GM23338 (cell line): ENCODE results near the gene HHATL. TPM values are rescaled to one million over a fixed set of nuclear protein-coding genes. Genes with fewer than 3 reads are reported as not detected.

ENCODE experiments used
- ATAC-seq: fragments of 200-7000 bp; cut with Tn5 transposase; 3 replicates; pipeline ENCODE4 v1.9.1; 2020
- DNase-seq: peaks from one replicate; pipeline ENCODE4 v3.0.0-alpha.2; 2015; ENCODE audit warnings: low spot score
- H2AFZ ChIP-seq: fragments of 200-600 bp; sonication (generic); 2 replicates; pipeline ENCODE4 v1.8.0; 2016; ENCODE audit warnings: antibody characterized with exemption, mild to moderate bottlenecking, moderate library complexity
- H3F3A ChIP-seq: fragments of 200-600 bp; sonication (generic); replicated peaks from 2 replicates; pipeline ENCODE4 v1.8.0; 2017; ENCODE audit warnings: antibody characterized with exemption, mixed run types, low read depth
- H3K27ac ChIP-seq: fragments of 200-600 bp; sonication (generic); 2 replicates; pipeline ENCODE4 v1.6.1; 2016; ENCODE audit warnings: low read depth
- H3K27me3 ChIP-seq: fragments of 200-600 bp; sonication (generic); 2 replicates; pipeline ENCODE4 v1.8.0; 2016; ENCODE audit warnings: mild to moderate bottlenecking, mixed run types, moderate library complexity; ENCODE audit not compliant: insufficient read depth
- H3K36me3 ChIP-seq: fragments of 200-600 bp; sonication (generic); 2 replicates; pipeline ENCODE4 v1.8.0; 2016; ENCODE audit warnings: mild to moderate bottlenecking; ENCODE audit not compliant: insufficient read depth
- H3K4me1 ChIP-seq: fragments of 200-600 bp; sonication (generic); 2 replicates; pipeline ENCODE4 v1.8.0; 2016; ENCODE audit warnings: mild to moderate bottlenecking, moderate library complexity; ENCODE audit not compliant: insufficient read depth
- H3K4me2 ChIP-seq: fragments of 200-600 bp; sonication (generic); 2 replicates; pipeline ENCODE4 v1.7.1; 2017; ENCODE audit warnings: mixed run types
- H3K4me3 ChIP-seq: fragments of 200-600 bp; sonication (generic); 2 replicates; pipeline ENCODE4 v1.6.1; 2016; ENCODE audit warnings: mixed run types
- H3K79me2 ChIP-seq: fragments of 200-600 bp; sonication (generic); replicated peaks from 2 replicates; pipeline ENCODE4 v1.8.0; 2017; ENCODE audit warnings: mild to moderate bottlenecking; ENCODE audit not compliant: insufficient read depth
- H3K9me2 ChIP-seq: fragments of 200-600 bp; sonication (generic); 2 replicates; pipeline ENCODE4 v1.8.0; 2017; ENCODE audit not compliant: insufficient read depth
- H4K20me1 ChIP-seq: fragments of 200-600 bp; sonication (generic); replicated peaks from 2 replicates; pipeline ENCODE4 v1.8.0; 2017; ENCODE audit warnings: mild to moderate bottlenecking; ENCODE audit not compliant: insufficient read depth
- H3K27ac Mint-ChIP-seq: 2 replicates; pipeline ENCODE4 v1.8.0; 2020; ENCODE audit warnings: inconsistent platforms, mild to moderate bottlenecking, moderate library complexity, mixed read lengths
- H3K27me3 Mint-ChIP-seq: 3 replicates; pipeline ENCODE4 v1.8.0; 2022; ENCODE audit warnings: low read depth, mild to moderate bottlenecking, moderate library complexity, mixed read lengths, inconsistent platforms; ENCODE audit not compliant: insufficient read depth, poor library complexity
- H3K36me3 Mint-ChIP-seq: 3 replicates; pipeline ENCODE4 v1.8.0; 2021; ENCODE audit warnings: low read depth, mild to moderate bottlenecking, inconsistent platforms, moderate library complexity, mixed read lengths
- H3K4me1 Mint-ChIP-seq: 3 replicates; pipeline ENCODE4 v1.8.0; 2020; ENCODE audit warnings: mild to moderate bottlenecking, inconsistent platforms, mixed read lengths
- H3K4me3 Mint-ChIP-seq: 3 replicates; pipeline ENCODE4 v1.8.0; 2021; ENCODE audit warnings: moderate library complexity, mild to moderate bottlenecking, inconsistent platforms, mixed read lengths
- H3K9me3 Mint-ChIP-seq: 3 replicates; pipeline ENCODE4 v1.8.0; 2020; ENCODE audit warnings: moderate library complexity, mild to moderate bottlenecking, inconsistent platforms, mixed read lengths
- CREB1 ChIP-seq: fragments of 250-450 bp; sonication (Bioruptor Pico); IDR thresholded peaks from 2 replicates; pipeline ENCODE4 v1.5.0; 2020; ENCODE audit warnings: low read depth, mild to moderate bottlenecking, moderate library complexity
- EZH2 ChIP-seq: fragments of 200-600 bp; sonication (generic); IDR thresholded peaks from one replicate; pipeline ENCODE4 v1.8.0; 2017; ENCODE audit warnings: antibody characterized with exemption, mild to moderate bottlenecking, low read depth; ENCODE audit not compliant: unreplicated experiment
- EZH2phosphoT487 ChIP-seq: fragments of 200-600 bp; sonication (generic); IDR thresholded peaks from one replicate; pipeline ENCODE4 v1.8.1; 2018; ENCODE audit warnings: antibody characterized with exemption; ENCODE audit not compliant: unreplicated experiment
- JUNB ChIP-seq: IDR thresholded peaks from one replicate; pipeline ENCODE4 v1.6.1; 2016; ENCODE audit warnings: antibody characterized with exemption; ENCODE audit not compliant: unreplicated experiment
- NANOG ChIP-seq: IDR thresholded peaks from 2 replicates; pipeline ENCODE4 v1.6.1; 2016; ENCODE audit warnings: antibody characterized with exemption, borderline replicate concordance
- POLR2AphosphoS5 ChIP-seq: IDR thresholded peaks from 2 replicates; pipeline ENCODE4 v1.6.1; 2016; ENCODE audit warnings: antibody characterized with exemption, low read depth
- STAT1 ChIP-seq: IDR thresholded peaks from one replicate; pipeline ENCODE4 v1.6.1; 2016; ENCODE audit warnings: antibody characterized with exemption; ENCODE audit not compliant: unreplicated experiment
- ZNF114 ChIP-seq: fragments of 250-450 bp; sonication (Bioruptor Pico); IDR thresholded peaks from 2 replicates; pipeline ENCODE4 v1.5.0; 2020; ENCODE audit warnings: mild to moderate bottlenecking, moderate library complexity
- ZNF331 ChIP-seq: fragments of 250-450 bp; sonication (Bioruptor Pico); IDR thresholded peaks from 2 replicates; pipeline ENCODE4 v1.5.0; 2020; ENCODE audit warnings: low read depth, mild to moderate bottlenecking, moderate library complexity
- polyA plus RNA-seq: library from polyadenylated mRNA; unstranded; fragments of >200 nt; fragmentation: Nextera tagmentation; extraction: Ambion mirVana; gene quantifications from 2 replicates; pipeline ENCODE4 v1.2.1, GENCODE V29; 2016
- total RNA-seq: library from RNA; depleted of rRNA; stranded (reverse); fragments of >200 nt; shearing (Covaris generic); gene quantifications from 2 replicates; pipeline ENCODE4 v1.2.3, GENCODE V29; 2014
- TF ChIP-seq, protein P1 (sequence below), 2 experiments: fragments of 200-600 bp in 1 of 2; sonication (generic) in 1 of 2; conservative IDR thresholded peaks; 2 replicates each; pipeline versions ENCODE4 v1.5.1 to v1.6.1; 2016 to 2017; ENCODE audit warnings: antibody characterized with exemption in 2 of 2, low read depth in 2 of 2, mild to moderate bottlenecking in 2 of 2, moderate library complexity in 1 of 2
- TF ChIP-seq, protein P2 (sequence below): IDR thresholded peaks from one replicate; pipeline ENCODE4 v1.6.1; 2018; ENCODE audit warnings: antibody characterized with exemption; ENCODE audit not compliant: unreplicated experiment
- TF ChIP-seq, protein P3 (sequence below): IDR thresholded peaks from 2 replicates; pipeline ENCODE4 v1.6.1; 2016; ENCODE audit warnings: antibody characterized with exemption
- TF ChIP-seq, protein P4 (sequence below): fragments of 250-450 bp; sonication (Bioruptor Pico); IDR thresholded peaks from 2 replicates; pipeline ENCODE4 v1.5.0; 2020; ENCODE audit warnings: mild to moderate bottlenecking, moderate library complexity

Gene HHATL
- total and polyA plus RNA-seq, 2 experiments from 2014 or later = not detected

DNA sequence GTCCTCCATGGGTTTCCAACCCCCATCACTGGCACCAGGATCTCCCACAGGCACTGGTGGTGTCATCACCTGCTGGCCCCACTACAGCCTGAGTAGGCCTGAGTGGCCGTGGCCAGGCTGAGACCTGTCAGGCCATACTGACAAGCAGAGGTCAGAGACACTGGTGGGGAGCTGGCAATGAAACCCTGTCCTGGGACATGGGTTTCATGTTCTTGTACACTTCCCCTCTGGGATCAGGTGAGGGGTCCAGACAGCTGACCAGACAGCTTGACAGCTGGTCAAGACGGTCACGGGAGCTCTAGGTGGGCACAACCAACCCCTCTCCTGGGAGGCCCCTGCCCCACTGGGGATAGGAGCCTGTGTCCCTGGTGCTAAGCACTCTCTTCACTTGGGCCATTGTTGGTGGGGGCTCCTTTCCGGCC is 36.0 kb downstream of the HHATL start:
- H3K79me2 ChIP-seq = no peaks in the 10 kb centered on the region
- no peaks in the 10 kb centered on the region for H3K27me3 ChIP-seq
- no peaks in the 10 kb centered on the region for H3F3A ChIP-seq
- no peaks in the 10 kb centered on the region for H3K4me1 ChIP-seq
- no peak overlapping the region for H3K4me3 Mint-ChIP-seq
- H3K27me3 Mint-ChIP-seq = no peaks in the 10 kb centered on the region
- no peak overlapping the region for H3K4me2 ChIP-seq
- ATAC-seq (no peak), DNase-seq (no peak)
- H2AFZ ChIP-seq = no peak overlapping the region
- no peaks in the 10 kb centered on the region for H3K36me3 ChIP-seq
- 0 out of 3 replicates have a peak, but pooled peaks cover 6% of the 10 kb centered on the region for H3K9me3 Mint-ChIP-seq
- peaks cover 9% of the 10 kb centered on the region; the same call in 2 of the 3 replicates for H3K4me1 Mint-ChIP-seq
- no peaks in the 10 kb centered on the region for H3K9me2 ChIP-seq
- TF ChIP-seq ZNF114 (CRISPR knock-in tag) = no peak
- no peak for TF ChIP-seq JUNB
- TF ChIP-seq CREB1 (CRISPR knock-in tag) = no peak
- TF ChIP-seq EZH2 = no peak
- no peak for TF ChIP-seq NANOG
- TF ChIP-seq EZH2phosphoT487 = no peak
- TF ChIP-seq, protein P1, sequence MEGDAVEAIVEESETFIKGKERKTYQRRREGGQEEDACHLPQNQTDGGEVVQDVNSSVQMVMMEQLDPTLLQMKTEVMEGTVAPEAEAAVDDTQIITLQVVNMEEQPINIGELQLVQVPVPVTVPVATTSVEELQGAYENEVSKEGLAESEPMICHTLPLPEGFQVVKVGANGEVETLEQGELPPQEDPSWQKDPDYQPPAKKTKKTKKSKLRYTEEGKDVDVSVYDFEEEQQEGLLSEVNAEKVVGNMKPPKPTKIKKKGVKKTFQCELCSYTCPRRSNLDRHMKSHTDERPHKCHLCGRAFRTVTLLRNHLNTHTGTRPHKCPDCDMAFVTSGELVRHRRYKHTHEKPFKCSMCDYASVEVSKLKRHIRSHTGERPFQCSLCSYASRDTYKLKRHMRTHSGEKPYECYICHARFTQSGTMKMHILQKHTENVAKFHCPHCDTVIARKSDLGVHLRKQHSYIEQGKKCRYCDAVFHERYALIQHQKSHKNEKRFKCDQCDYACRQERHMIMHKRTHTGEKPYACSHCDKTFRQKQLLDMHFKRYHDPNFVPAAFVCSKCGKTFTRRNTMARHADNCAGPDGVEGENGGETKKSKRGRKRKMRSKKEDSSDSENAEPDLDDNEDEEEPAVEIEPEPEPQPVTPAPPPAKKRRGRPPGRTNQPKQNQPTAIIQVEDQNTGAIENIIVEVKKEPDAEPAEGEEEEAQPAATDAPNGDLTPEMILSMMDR (conservative IDR thresholded peaks at IDR 0.05; ENCODE audit: low read depth in 2 of 2) = no peak
- TF ChIP-seq POLR2AphosphoS5 = no peak
- TF ChIP-seq STAT1 = no peak
- TF ChIP-seq, protein P2, sequence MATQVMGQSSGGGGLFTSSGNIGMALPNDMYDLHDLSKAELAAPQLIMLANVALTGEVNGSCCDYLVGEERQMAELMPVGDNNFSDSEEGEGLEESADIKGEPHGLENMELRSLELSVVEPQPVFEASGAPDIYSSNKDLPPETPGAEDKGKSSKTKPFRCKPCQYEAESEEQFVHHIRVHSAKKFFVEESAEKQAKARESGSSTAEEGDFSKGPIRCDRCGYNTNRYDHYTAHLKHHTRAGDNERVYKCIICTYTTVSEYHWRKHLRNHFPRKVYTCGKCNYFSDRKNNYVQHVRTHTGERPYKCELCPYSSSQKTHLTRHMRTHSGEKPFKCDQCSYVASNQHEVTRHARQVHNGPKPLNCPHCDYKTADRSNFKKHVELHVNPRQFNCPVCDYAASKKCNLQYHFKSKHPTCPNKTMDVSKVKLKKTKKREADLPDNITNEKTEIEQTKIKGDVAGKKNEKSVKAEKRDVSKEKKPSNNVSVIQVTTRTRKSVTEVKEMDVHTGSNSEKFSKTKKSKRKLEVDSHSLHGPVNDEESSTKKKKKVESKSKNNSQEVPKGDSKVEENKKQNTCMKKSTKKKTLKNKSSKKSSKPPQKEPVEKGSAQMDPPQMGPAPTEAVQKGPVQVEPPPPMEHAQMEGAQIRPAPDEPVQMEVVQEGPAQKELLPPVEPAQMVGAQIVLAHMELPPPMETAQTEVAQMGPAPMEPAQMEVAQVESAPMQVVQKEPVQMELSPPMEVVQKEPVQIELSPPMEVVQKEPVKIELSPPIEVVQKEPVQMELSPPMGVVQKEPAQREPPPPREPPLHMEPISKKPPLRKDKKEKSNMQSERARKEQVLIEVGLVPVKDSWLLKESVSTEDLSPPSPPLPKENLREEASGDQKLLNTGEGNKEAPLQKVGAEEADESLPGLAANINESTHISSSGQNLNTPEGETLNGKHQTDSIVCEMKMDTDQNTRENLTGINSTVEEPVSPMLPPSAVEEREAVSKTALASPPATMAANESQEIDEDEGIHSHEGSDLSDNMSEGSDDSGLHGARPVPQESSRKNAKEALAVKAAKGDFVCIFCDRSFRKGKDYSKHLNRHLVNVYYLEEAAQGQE = no peak
- TF ChIP-seq, protein P3, sequence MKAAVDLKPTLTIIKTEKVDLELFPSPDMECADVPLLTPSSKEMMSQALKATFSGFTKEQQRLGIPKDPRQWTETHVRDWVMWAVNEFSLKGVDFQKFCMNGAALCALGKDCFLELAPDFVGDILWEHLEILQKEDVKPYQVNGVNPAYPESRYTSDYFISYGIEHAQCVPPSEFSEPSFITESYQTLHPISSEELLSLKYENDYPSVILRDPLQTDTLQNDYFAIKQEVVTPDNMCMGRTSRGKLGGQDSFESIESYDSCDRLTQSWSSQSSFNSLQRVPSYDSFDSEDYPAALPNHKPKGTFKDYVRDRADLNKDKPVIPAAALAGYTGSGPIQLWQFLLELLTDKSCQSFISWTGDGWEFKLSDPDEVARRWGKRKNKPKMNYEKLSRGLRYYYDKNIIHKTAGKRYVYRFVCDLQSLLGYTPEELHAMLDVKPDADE = no peak
- TF ChIP-seq, protein P4, sequence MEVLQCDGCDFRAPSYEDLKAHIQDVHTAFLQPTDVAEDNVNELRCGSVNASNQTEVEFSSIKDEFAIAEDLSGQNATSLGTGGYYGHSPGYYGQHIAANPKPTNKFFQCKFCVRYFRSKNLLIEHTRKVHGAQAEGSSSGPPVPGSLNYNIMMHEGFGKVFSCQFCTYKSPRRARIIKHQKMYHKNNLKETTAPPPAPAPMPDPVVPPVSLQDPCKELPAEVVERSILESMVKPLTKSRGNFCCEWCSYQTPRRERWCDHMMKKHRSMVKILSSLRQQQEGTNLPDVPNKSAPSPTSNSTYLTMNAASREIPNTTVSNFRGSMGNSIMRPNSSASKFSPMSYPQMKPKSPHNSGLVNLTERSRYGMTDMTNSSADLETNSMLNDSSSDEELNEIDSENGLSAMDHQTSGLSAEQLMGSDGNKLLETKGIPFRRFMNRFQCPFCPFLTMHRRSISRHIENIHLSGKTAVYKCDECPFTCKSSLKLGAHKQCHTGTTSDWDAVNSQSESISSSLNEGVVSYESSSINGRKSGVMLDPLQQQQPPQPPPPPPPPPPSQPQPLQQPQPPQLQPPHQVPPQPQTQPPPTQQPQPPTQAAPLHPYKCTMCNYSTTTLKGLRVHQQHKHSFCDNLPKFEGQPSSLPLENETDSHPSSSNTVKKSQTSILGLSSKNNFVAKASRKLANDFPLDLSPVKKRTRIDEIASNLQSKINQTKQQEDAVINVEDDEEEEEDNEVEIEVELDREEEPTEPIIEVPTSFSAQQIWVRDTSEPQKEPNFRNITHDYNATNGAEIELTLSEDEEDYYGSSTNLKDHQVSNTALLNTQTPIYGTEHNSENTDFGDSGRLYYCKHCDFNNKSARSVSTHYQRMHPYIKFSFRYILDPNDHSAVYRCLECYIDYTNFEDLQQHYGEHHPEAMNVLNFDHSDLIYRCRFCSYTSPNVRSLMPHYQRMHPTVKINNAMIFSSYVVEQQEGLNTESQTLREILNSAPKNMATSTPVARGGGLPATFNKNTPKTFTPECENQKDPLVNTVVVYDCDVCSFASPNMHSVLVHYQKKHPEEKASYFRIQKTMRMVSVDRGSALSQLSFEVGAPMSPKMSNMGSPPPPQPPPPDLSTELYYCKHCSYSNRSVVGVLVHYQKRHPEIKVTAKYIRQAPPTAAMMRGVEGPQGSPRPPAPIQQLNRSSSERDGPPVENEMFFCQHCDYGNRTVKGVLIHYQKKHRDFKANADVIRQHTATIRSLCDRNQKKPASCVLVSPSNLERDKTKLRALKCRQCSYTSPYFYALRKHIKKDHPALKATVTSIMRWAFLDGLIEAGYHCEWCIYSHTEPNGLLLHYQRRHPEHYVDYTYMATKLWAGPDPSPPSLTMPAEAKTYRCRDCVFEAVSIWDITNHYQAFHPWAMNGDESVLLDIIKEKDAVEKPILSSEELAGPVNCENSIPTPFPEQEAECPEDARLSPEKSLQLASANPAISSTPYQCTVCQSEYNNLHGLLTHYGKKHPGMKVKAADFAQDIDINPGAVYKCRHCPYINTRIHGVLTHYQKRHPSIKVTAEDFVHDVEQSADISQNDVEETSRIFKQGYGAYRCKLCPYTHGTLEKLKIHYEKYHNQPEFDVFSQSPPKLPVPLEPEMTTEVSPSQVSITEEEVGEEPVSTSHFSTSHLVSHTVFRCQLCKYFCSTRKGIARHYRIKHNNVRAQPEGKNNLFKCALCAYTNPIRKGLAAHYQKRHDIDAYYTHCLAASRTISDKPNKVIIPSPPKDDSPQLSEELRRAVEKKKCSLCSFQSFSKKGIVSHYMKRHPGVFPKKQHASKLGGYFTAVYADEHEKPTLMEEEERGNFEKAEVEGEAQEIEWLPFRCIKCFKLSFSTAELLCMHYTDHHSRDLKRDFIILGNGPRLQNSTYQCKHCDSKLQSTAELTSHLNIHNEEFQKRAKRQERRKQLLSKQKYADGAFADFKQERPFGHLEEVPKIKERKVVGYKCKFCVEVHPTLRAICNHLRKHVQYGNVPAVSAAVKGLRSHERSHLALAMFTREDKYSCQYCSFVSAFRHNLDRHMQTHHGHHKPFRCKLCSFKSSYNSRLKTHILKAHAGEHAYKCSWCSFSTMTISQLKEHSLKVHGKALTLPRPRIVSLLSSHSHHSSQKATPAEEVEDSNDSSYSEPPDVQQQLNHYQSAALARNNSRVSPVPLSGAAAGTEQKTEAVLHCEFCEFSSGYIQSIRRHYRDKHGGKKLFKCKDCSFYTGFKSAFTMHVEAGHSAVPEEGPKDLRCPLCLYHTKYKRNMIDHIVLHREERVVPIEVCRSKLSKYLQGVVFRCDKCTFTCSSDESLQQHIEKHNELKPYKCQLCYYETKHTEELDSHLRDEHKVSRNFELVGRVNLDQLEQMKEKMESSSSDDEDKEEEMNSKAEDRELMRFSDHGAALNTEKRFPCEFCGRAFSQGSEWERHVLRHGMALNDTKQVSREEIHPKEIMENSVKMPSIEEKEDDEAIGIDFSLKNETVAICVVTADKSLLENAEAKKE (CRISPR knock-in tag) = no peak
- no peak for TF ChIP-seq ZNF331 (CRISPR knock-in tag)
- H3K36me3 Mint-ChIP-seq = no peaks in the 10 kb centered on the region
- H3K27ac ChIP-seq = no peak overlapping the region
- no peak overlapping the region for H3K27ac Mint-ChIP-seq
- H4K20me1 ChIP-seq = no peaks in the 10 kb centered on the region
- no peak overlapping the region for H3K4me3 ChIP-seq
